Measurements from ENCODE around the gene ZNF786.

- no peak for TF ChIP-seq RAD21 (IDR thresholded peaks at IDR 0.05; ENCODE audit: insufficient read depth, low read depth, low read length)
- TF ChIP-seq HSF1 (IDR thresholded peaks at IDR 0.05; ENCODE audit: low read depth, low read length) = no peak
- TF ChIP-seq MYC (IDR thresholded peaks at IDR 0.05; ENCODE audit: insufficient read depth, insufficient read length, insufficient replicate concordance, low read length, severe bottlenecking) = no peak
- TF ChIP-seq POLR2A (IDR thresholded peaks at IDR 0.05; ENCODE audit: low read depth, low read length) = no peak
- TF ChIP-seq SMAD1 (IDR thresholded peaks at IDR 0.05; ENCODE audit: low read depth, partially characterized antibody) = no peak
Measured at GRCh38 chr7:149022756-149023360, 67.7 kb downstream of the ZNF786 start.
